Measurements from ENCODE around the gene CST1. TPM values are rescaled to one million over a fixed set of nuclear protein-coding genes. Genes with fewer than 3 reads are reported as not detected.
"Not testable (repeated sequence)": the region's sequence is repeated elsewhere in the genome, so short reads cannot be mapped to it uniquely, and the experiment has no call there.

Gene CST1
- total RNA-seq, 2 experiments from 2014 or later, result not detected

GRCh38 chr20:23759306-23759940 is 8.7 kb upstream of the CST1 start:
- Histone ChIP-seq H3K4me1 (ENCODE audit: insufficient read depth, low read length) (no peaks in the 10 kb centered on the region), H3K27me3 (ENCODE audit: control insufficient read depth in 1 of 2, insufficient read depth in 2 of 2, low read length in 2 of 2) (no peaks in the 10 kb centered on the region), H3K36me3 (ENCODE audit: insufficient read depth, low read length) (no peaks in the 10 kb centered on the region), H3K4me3 (ENCODE audit: low read length) (no peak overlapping the region), H3K9me3 (ENCODE audit: control insufficient read depth in 1 of 2, insufficient read depth in 1 of 2, low read length in 2 of 2) (no peaks in the 10 kb centered on the region), H3K27ac (ENCODE audit: low read depth in 1 of 2, low read length in 2 of 2) (no peak overlapping the region)
- ChIA-PET POLR2A (no interaction called here), CTCF (no interaction called here)
- Mint-ChIP-seq H3K4me1 (ENCODE audit: low read depth) (no peaks in the 10 kb centered on the region), H3K9me3 (no peaks in the 10 kb centered on the region), H3K27me3 (peaks cover 18% of the 10 kb centered on the region), H3K27ac (no peak overlapping the region), H3K4me3 (no peak overlapping the region), H3K36me3 (ENCODE audit: low read depth) (no peaks in the 10 kb centered on the region)
- no peak for ATAC-seq (ENCODE audit: poor library complexity)
- DNase-seq, result no peak
- TF ChIP-seq, protein P1, sequence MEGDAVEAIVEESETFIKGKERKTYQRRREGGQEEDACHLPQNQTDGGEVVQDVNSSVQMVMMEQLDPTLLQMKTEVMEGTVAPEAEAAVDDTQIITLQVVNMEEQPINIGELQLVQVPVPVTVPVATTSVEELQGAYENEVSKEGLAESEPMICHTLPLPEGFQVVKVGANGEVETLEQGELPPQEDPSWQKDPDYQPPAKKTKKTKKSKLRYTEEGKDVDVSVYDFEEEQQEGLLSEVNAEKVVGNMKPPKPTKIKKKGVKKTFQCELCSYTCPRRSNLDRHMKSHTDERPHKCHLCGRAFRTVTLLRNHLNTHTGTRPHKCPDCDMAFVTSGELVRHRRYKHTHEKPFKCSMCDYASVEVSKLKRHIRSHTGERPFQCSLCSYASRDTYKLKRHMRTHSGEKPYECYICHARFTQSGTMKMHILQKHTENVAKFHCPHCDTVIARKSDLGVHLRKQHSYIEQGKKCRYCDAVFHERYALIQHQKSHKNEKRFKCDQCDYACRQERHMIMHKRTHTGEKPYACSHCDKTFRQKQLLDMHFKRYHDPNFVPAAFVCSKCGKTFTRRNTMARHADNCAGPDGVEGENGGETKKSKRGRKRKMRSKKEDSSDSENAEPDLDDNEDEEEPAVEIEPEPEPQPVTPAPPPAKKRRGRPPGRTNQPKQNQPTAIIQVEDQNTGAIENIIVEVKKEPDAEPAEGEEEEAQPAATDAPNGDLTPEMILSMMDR (IDR thresholded peaks at IDR 0.05), result no peak
- intact Hi-C loops (cut with DNase I, micrococcal nuclease), result no loop called here

GRCh38 chr20:23756792-23757191 is 6.1 kb upstream of the CST1 start:
- H3K27ac ChIP-seq (ENCODE audit: low read depth in 1 of 2, low read length in 2 of 2); H3K27ac Mint-ChIP-seq; H3K4me1 Mint-ChIP-seq (ENCODE audit: low read depth); DNase-seq; H3K4me3 Mint-ChIP-seq; intact Hi-C loops (cut with DNase I, micrococcal nuclease); H3K4me1 ChIP-seq (ENCODE audit: insufficient read depth, low read length); H3K36me3 Mint-ChIP-seq (ENCODE audit: low read depth); POLR2A ChIA-PET; ATAC-seq (ENCODE audit: poor library complexity); H3K9me3 ChIP-seq (ENCODE audit: control insufficient read depth in 1 of 2, insufficient read depth in 1 of 2, low read length in 2 of 2); H3K27me3 ChIP-seq (ENCODE audit: control insufficient read depth in 1 of 2, insufficient read depth in 2 of 2, low read length in 2 of 2); H3K9me3 Mint-ChIP-seq; H3K36me3 ChIP-seq (ENCODE audit: insufficient read depth, low read length); H3K4me3 ChIP-seq (ENCODE audit: low read length); CTCF ChIA-PET: not testable (repeated sequence)
- peaks cover 11% of the 10 kb centered on the region for H3K27me3 Mint-ChIP-seq

DNA sequence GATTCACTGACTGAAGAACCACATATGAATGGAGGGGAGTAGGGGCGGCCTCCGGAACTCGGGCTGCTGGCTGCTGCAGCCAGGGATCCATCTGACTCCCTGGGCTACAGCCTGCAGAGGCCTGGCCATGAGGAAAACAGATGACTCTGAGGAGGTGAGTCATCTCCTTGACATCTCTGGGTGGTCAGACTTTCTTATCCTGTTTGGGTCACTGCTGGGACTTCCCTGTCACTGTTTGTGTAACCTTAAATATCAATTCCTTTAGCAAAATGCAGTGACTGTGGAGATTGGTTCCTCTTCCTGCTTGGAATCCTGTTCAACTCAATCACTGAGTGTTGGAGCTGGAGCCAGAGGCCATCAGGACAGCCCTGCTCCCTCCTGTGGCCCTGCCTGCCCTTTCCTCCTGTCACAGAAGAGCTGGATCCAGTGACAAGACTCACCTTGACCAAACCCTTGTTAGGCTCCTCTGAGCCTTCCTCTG is 4.4 kb upstream of the CST1 start:
- H3K27me3 ChIP-seq (ENCODE audit: control insufficient read depth in 1 of 2, insufficient read depth in 2 of 2, low read length in 2 of 2); CTCF ChIA-PET; H3K9me3 Mint-ChIP-seq; H3K36me3 ChIP-seq (ENCODE audit: insufficient read depth, low read length); H3K4me1 Mint-ChIP-seq (ENCODE audit: low read depth); H3K36me3 Mint-ChIP-seq (ENCODE audit: low read depth); H3K4me1 ChIP-seq (ENCODE audit: insufficient read depth, low read length); DNase-seq; H3K27ac ChIP-seq (ENCODE audit: low read depth in 1 of 2, low read length in 2 of 2); H3K27me3 Mint-ChIP-seq; H3K9me3 ChIP-seq (ENCODE audit: control insufficient read depth in 1 of 2, insufficient read depth in 1 of 2, low read length in 2 of 2); H3K27ac Mint-ChIP-seq; ATAC-seq (ENCODE audit: poor library complexity); intact Hi-C loops (cut with DNase I, micrococcal nuclease); H3K4me3 ChIP-seq (ENCODE audit: low read length); H3K4me3 Mint-ChIP-seq; POLR2A ChIA-PET: not testable (repeated sequence)

GRCh38 chr20:23754731-23755130 is 4.0 kb upstream of the CST1 start:
- intact Hi-C loops (cut with DNase I, micrococcal nuclease), result no loop called here

More at GRCh38 chr20:23754731-23755130, 4.0 kb upstream of the CST1 start:
- Mint-ChIP-seq H3K4me1 (ENCODE audit: low read depth) (no peaks in the 10 kb centered on the region), H3K36me3 (ENCODE audit: low read depth) (no peaks in the 10 kb centered on the region), H3K9me3 (no peaks in the 10 kb centered on the region), H3K27ac (no peak overlapping the region), H3K27me3 (peaks cover 6% of the 10 kb centered on the region), H3K4me3 (no peak overlapping the region)
- no peak for DNase-seq
- ChIA-PET POLR2A (no interaction called here), CTCF (no interaction called here)
- Histone ChIP-seq H3K36me3 (ENCODE audit: insufficient read depth, low read length) (no peaks in the 10 kb centered on the region), H3K27me3 (ENCODE audit: control insufficient read depth in 1 of 2, insufficient read depth in 2 of 2, low read length in 2 of 2) (no peaks in the 10 kb centered on the region), H3K4me1 (ENCODE audit: insufficient read depth, low read length) (no peaks in the 10 kb centered on the region), H3K27ac (ENCODE audit: low read depth in 1 of 2, low read length in 2 of 2) (no peak overlapping the region), H3K9me3 (ENCODE audit: control insufficient read depth in 1 of 2, insufficient read depth in 1 of 2, low read length in 2 of 2) (no peaks in the 10 kb centered on the region), H3K4me3 (ENCODE audit: low read length) (no peak overlapping the region)
- no peak for ATAC-seq (ENCODE audit: poor library complexity)
- TF ChIP-seq, protein P1 (IDR thresholded peaks at IDR 0.05), result no peak
